HG03460 (cell line): ENCODE measurements around the gene MTHFD1L.

Experiments used
- ATAC-seq: cut with Tn5 transposase; IDR thresholded peaks from one replicate; pipeline ENCODE4 v1.9.1; 2021; ENCODE audit not compliant: unreplicated experiment

The MTHFD1L gene

GRCh38 chr6:150987371-150987828, 121.9 kb downstream of the MTHFD1L start:
- peak; percentile 79 for ATAC-seq

GRCh38 chr6:150987855-150988464, 122.5 kb downstream of the MTHFD1L start:
- ATAC-seq = no peak

GRCh38 chr6:150991487-150991886, 126.0 kb downstream of the MTHFD1L start:
- ATAC-seq = no peak

- no peak for ATAC-seq
Measured at GRCh38 chr6:150992262-150992661, 126.8 kb downstream of the MTHFD1L start.

- no peak for ATAC-seq
Measured at GRCh38 chr6:150992703-150993102, 127.2 kb downstream of the MTHFD1L start.

- no peak for ATAC-seq
Measured at GRCh38 chr6:150993253-150993652, 127.8 kb downstream of the MTHFD1L start.

- ATAC-seq = no peak
Measured at GRCh38 chr6:150994026-150994425, 128.5 kb downstream of the MTHFD1L start.

- ATAC-seq = no peak
Measured at GRCh38 chr6:150996968-150997367, 131.5 kb downstream of the MTHFD1L start.

GRCh38 chr6:150999107-150999506, 133.6 kb downstream of the MTHFD1L start:
- no peak for ATAC-seq

- no peak for ATAC-seq
Measured at GRCh38 chr6:150999576-150999975, 134.1 kb downstream of the MTHFD1L start.

- peak; percentile 86 for ATAC-seq
Measured at GRCh38 chr6:151001387-151002056, 136.0 kb downstream of the MTHFD1L start.

GRCh38 chr6:151002057-151002450, 136.6 kb downstream of the MTHFD1L start:
- no peak for ATAC-seq

- no peak for ATAC-seq
Measured at GRCh38 chr6:151002491-151002935, 137.0 kb downstream of the MTHFD1L start.

- no peak for ATAC-seq
Measured at GRCh38 chr6:151004383-151005024, 139.0 kb downstream of the MTHFD1L start.

GRCh38 chr6:151005164-151005563, 139.7 kb downstream of the MTHFD1L start:
- ATAC-seq = no peak

GRCh38 chr6:151005896-151006632, 140.6 kb downstream of the MTHFD1L start:
- ATAC-seq = no peak

GRCh38 chr6:151007076-151007475, 141.6 kb downstream of the MTHFD1L start:
- ATAC-seq = no peak

- no peak for ATAC-seq
Measured at GRCh38 chr6:151007922-151008321, 142.4 kb downstream of the MTHFD1L start.

- ATAC-seq = no peak
Measured at GRCh38 chr6:151008425-151008824, 142.9 kb downstream of the MTHFD1L start.

GRCh38 chr6:151009576-151009975, 144.1 kb downstream of the MTHFD1L start:
- no peak for ATAC-seq

GRCh38 chr6:151010071-151010470, 144.6 kb downstream of the MTHFD1L start:
- no peak for ATAC-seq
